Prostate gland (tissue), 2 donors: Measurements from ENCODE around the gene ALOX12B.

Source experiments
- CTCF ChIP-seq, 4 experiments: fragments of 200-600 bp in 2 of 4; fragments of 450-650 bp in 2 of 4; sonication (generic) in 2 of 4; IDR thresholded peaks; 1 replicate in 3 of 4; 2 replicates in 1 of 4; pipeline ENCODE4 v1.5.1; 2016 to 2019; ENCODE audit warnings: antibody characterized with exemption in 4 of 4, mild to moderate bottlenecking in 2 of 4, moderate library complexity in 2 of 4
- POLR2AphosphoS5 ChIP-seq: sonication (generic); formaldehyde crosslinking; IDR thresholded peaks from one replicate; pipeline ENCODE4 v1.6.1; 2017; ENCODE audit warnings: antibody characterized with exemption

- no peak for TF ChIP-seq CTCF (IDR thresholded peaks at IDR 0.05)
- no peak for TF ChIP-seq POLR2AphosphoS5
These were observed 31.7 kb downstream of the ALOX12B start for GRCh38 chr17:8055851-8056231.
